Upper lobe of left lung (tissue), 4 donors: Measurements from ENCODE around the gene MLPH.

Source experiments
- CTCF ChIP-seq, 6 experiments: fragments of 450-650 bp in 4 of 6; fragments of 200-600 bp in 2 of 6; sonication (generic) in 2 of 6; IDR thresholded peaks; one replicate each; pipeline ENCODE4 v1.5.1; 2016 to 2019; ENCODE audit warnings: antibody characterized with exemption in 6 of 6
- POLR2AphosphoS5 ChIP-seq, 2 donors: sonication (generic); formaldehyde crosslinking; IDR thresholded peaks; one replicate each; pipeline ENCODE4 v1.5.1; 2017; ENCODE audit warnings: antibody characterized with exemption in 2 of 2

- TF ChIP-seq CTCF (IDR thresholded peaks at IDR 0.05) (no peak), POLR2AphosphoS5 (IDR thresholded peaks at IDR 0.05) (no peak)
Measured at GRCh38 chr2:237474442-237474911, 12.6 kb upstream of the MLPH start.
